Transverse colon (tissue), 4 donors: ENCODE results near the gene ZNF792.
"Not testable (repeated sequence)": the region's sequence is repeated elsewhere in the genome, so short reads cannot be mapped to it uniquely, and the experiment has no call there.

Experiments
- CTCF ChIP-seq, 5 experiments: fragments of 200-600 bp in 3 of 5; fragments of 450-650 bp in 2 of 5; sonication (generic) in 3 of 5; IDR thresholded peaks; 1 replicate in 2 of 5; 2 replicates in 3 of 5; pipeline ENCODE4 v1.5.1; 2016 to 2017; ENCODE audit warnings: antibody characterized with exemption in 5 of 5, inconsistent platforms in 3 of 5, mild to moderate bottlenecking in 2 of 5, moderate library complexity in 1 of 5
- EP300 ChIP-seq: sonication (generic); formaldehyde crosslinking; IDR thresholded peaks from one replicate; pipeline ENCODE4 v1.6.1; 2017; ENCODE audit warnings: antibody characterized with exemption, low read depth
- POLR2A ChIP-seq: fragments of 450-650 bp; IDR thresholded peaks from one replicate; pipeline ENCODE4 v1.6.1; 2016; ENCODE audit warnings: antibody characterized with exemption, mild to moderate bottlenecking, moderate library complexity
- POLR2AphosphoS5 ChIP-seq, 3 donors: sonication (generic); formaldehyde crosslinking; IDR thresholded peaks; one replicate each; pipeline ENCODE4 v1.6.1; 2016; ENCODE audit warnings: antibody characterized with exemption in 3 of 3

- TF ChIP-seq POLR2AphosphoS5 (IDR thresholded peaks at IDR 0.05); CTCF (IDR thresholded peaks at IDR 0.05); POLR2A; EP300: not testable (repeated sequence)
These were observed 46.9 kb downstream of the ZNF792 start for GRCh38 chr19:34917144-34917543.
